ENCODE data around the gene RAB12. TPM values are rescaled to one million over a fixed set of nuclear protein-coding genes. Genes with fewer than 3 reads are reported as not detected.

Gene RAB12
- total RNA-seq, 2 donors from 2014 or later: 22.0 to 27.0 TPM

DNA sequence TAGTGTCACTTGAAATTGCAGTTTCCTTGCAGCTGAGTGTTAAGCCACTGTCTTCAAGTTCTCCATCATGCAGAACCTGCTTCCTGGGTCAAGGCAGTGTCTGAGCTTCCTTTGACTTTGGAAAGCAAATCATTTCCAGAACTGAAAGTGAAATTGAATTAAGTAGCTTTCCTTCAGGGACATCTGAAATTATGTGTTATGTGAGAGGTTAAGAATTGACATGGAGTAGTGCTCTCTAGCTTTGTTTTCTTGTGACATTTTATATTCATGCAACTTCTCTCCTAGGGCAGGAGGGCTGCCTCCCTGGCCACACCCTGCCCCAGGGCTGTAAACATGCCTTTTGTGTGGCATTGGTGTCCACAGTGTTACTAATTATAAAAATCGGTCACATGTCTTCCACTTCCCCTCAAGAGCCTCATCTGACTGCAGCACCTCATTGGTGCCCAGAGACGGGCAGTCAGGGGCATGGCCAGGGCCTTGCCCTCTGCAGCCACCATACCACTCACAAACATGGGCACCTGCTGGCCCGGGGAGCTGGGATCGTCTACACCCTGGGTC lies 14.4 kb downstream of the RAB12 start:
- no peak overlapping the region for H3K27ac ChIP-seq (ENCODE audit: low read depth, low read length)
- H3K4me3 ChIP-seq (ENCODE audit: low read length): no peak overlapping the region
- H3K9me3 ChIP-seq (ENCODE audit: control insufficient read depth, low read length): peaks cover 24% of the 10 kb centered on the region
- H3K27me3 ChIP-seq (ENCODE audit: control insufficient read depth, insufficient read depth, low read length, poor library complexity, severe bottlenecking): no peaks in the 10 kb centered on the region
- Mint-ChIP-seq H3K27me3 (ENCODE audit: insufficient read depth) (no peaks in the 10 kb centered on the region), H3K4me1 (peaks cover 37% of the 10 kb centered on the region), H3K27ac (peak overlapping the region; percentile 29), H3K4me3 (no peak overlapping the region), H3K9me3 (peaks cover 27% of the 10 kb centered on the region), H3K36me3 (ENCODE audit: low read depth) (peaks cover 66% of the 10 kb centered on the region)
- H3K36me3 ChIP-seq (ENCODE audit: control insufficient read depth, insufficient read depth, low read length): peaks cover 43% of the 10 kb centered on the region
- H3K4me1 ChIP-seq (ENCODE audit: control insufficient read depth, insufficient read depth, low read length): no peaks in the 10 kb centered on the region
- no peak overlapping the region for H3K9ac ChIP-seq (ENCODE audit: extremely low read depth, low read length, poor library complexity, severe bottlenecking)
- DNase-seq: no peak
- TF ChIP-seq, protein P1, sequence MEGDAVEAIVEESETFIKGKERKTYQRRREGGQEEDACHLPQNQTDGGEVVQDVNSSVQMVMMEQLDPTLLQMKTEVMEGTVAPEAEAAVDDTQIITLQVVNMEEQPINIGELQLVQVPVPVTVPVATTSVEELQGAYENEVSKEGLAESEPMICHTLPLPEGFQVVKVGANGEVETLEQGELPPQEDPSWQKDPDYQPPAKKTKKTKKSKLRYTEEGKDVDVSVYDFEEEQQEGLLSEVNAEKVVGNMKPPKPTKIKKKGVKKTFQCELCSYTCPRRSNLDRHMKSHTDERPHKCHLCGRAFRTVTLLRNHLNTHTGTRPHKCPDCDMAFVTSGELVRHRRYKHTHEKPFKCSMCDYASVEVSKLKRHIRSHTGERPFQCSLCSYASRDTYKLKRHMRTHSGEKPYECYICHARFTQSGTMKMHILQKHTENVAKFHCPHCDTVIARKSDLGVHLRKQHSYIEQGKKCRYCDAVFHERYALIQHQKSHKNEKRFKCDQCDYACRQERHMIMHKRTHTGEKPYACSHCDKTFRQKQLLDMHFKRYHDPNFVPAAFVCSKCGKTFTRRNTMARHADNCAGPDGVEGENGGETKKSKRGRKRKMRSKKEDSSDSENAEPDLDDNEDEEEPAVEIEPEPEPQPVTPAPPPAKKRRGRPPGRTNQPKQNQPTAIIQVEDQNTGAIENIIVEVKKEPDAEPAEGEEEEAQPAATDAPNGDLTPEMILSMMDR (conservative IDR thresholded peaks at IDR 0.05): no peak
- 79% methylated on average over 4 of the region's 4 CpGs; no CpG with 5 or more reads in 1 of the 2 experiments for WGBS, 2 experiments (ENCODE audit: insufficient coverage in 1 of 2, insufficient read length in 1 of 2)

GRCh38 chr18:8625461-8626092 lies 16.3 kb downstream of the RAB12 start:
- peaks cover 54% of the 10 kb centered on the region for H3K36me3 ChIP-seq (ENCODE audit: control insufficient read depth, insufficient read depth, low read length)
- H3K27me3 ChIP-seq (ENCODE audit: control insufficient read depth, insufficient read depth, low read length, poor library complexity, severe bottlenecking): no peaks in the 10 kb centered on the region
- Mint-ChIP-seq H3K36me3 (ENCODE audit: low read depth) (peaks cover 67% of the 10 kb centered on the region), H3K27me3 (ENCODE audit: insufficient read depth) (no peaks in the 10 kb centered on the region), H3K4me3 (no peak overlapping the region), H3K27ac (peak overlapping the region; percentile 27), H3K9me3 (peaks cover 27% of the 10 kb centered on the region), H3K4me1 (peaks cover 39% of the 10 kb centered on the region)
- TF ChIP-seq, protein P1 (conservative IDR thresholded peaks at IDR 0.05): no peak
- H3K9me3 ChIP-seq (ENCODE audit: control insufficient read depth, low read length): peaks cover 20% of the 10 kb centered on the region
- H3K4me1 ChIP-seq (ENCODE audit: control insufficient read depth, insufficient read depth, low read length): no peaks in the 10 kb centered on the region
- WGBS, 2 experiments (ENCODE audit: insufficient coverage in 1 of 2, insufficient read length in 1 of 2): 93 to 94% methylated on average over 9 to 12 of the region's 13 CpGs
- no peak overlapping the region for H3K9ac ChIP-seq (ENCODE audit: extremely low read depth, low read length, poor library complexity, severe bottlenecking)
- no peak overlapping the region for H3K4me3 ChIP-seq (ENCODE audit: low read length)
- no peak overlapping the region for H3K27ac ChIP-seq (ENCODE audit: low read depth, low read length)
- no peak for DNase-seq

- peaks cover 23% of the 10 kb centered on the region for H3K9me3 Mint-ChIP-seq
- peaks cover 30% of the 10 kb centered on the region for H3K4me1 Mint-ChIP-seq
- H3K9me3 ChIP-seq (ENCODE audit: control insufficient read depth, low read length): peaks cover 10% of the 10 kb centered on the region
- H3K36me3 ChIP-seq (ENCODE audit: control insufficient read depth, insufficient read depth, low read length): peaks cover 55% of the 10 kb centered on the region
- H3K27me3 ChIP-seq (ENCODE audit: control insufficient read depth, insufficient read depth, low read length, poor library complexity, severe bottlenecking): no peaks in the 10 kb centered on the region
- peaks cover 61% of the 10 kb centered on the region for H3K36me3 Mint-ChIP-seq (ENCODE audit: low read depth)
- no peak overlapping the region for H3K27ac ChIP-seq (ENCODE audit: low read depth, low read length)
- no peak for DNase-seq
- no peaks in the 10 kb centered on the region for H3K27me3 Mint-ChIP-seq (ENCODE audit: insufficient read depth)
- WGBS, 2 experiments (ENCODE audit: insufficient coverage in 1 of 2, insufficient read length in 1 of 2): 97 to 100% methylated on average over 1 to 6 of the region's 6 CpGs
- H3K4me3 ChIP-seq (ENCODE audit: low read length): no peak overlapping the region
- no peak overlapping the region for H3K27ac Mint-ChIP-seq
- no peak overlapping the region for H3K4me3 Mint-ChIP-seq
- no peaks in the 10 kb centered on the region for H3K4me1 ChIP-seq (ENCODE audit: control insufficient read depth, insufficient read depth, low read length)
- no peak overlapping the region for H3K9ac ChIP-seq (ENCODE audit: extremely low read depth, low read length, poor library complexity, severe bottlenecking)
- TF ChIP-seq, protein P1 (conservative IDR thresholded peaks at IDR 0.05): no peak
Measured at GRCh38 chr18:8626414-8627106, 17.3 kb downstream of the RAB12 start.

Data from endodermal cell (in vitro differentiated cells).